ENCODE data around the gene C11orf97. TPM values are rescaled to one million over a fixed set of nuclear protein-coding genes. Genes with fewer than 3 reads are reported as not detected.

The C11orf97 gene
- total RNA-seq, 4 donors from 2014 or later, result not detected

GRCh38 chr11:94533206-94533605 is 20.9 kb downstream of the C11orf97 start:
- Histone ChIP-seq H3K27me3 (no peaks in the 10 kb centered on the region), H3K4me1 (peaks cover 6 to 10% of the 10 kb centered on the region in 2 donors), H3K4me3 (replicated peaks in 1 of 3) (no peak overlapping the region), H3K9me3 (no peaks in the 10 kb centered on the region), H3K27ac (no peak overlapping the region), H3K36me3 (no peaks in the 10 kb centered on the region)
- no peak for DNase-seq
- intact Hi-C loops (cut with DNase I), result no loop called here
- 80 to 92% methylated on average over 1 of the region's 1 CpG for WGBS, 2 donors
- TF ChIP-seq CTCF (IDR thresholded peaks at IDR 0.05), result no peak
- no peak for TF ChIP-seq POLR2A (IDR thresholded peaks at IDR 0.05)

GRCh38 chr11:94533696-94534630 is 21.7 kb downstream of the C11orf97 start:
- Histone ChIP-seq H3K27ac (peak overlapping the region in 1 of 3 donors; percentile 18), H3K27me3 (no peaks in the 10 kb centered on the region), H3K4me3 (replicated peaks in 1 of 3) (no peak overlapping the region), H3K36me3 (no peaks in the 10 kb centered on the region), H3K9me3 (no peaks in the 10 kb centered on the region), H3K4me1 (peaks cover 6 to 10% of the 10 kb centered on the region in 2 donors)
- WGBS, 2 donors, result 72 to 82% methylated on average over 6 of the region's 6 CpGs
- TF ChIP-seq CTCF (IDR thresholded peaks at IDR 0.05) (no peak), POLR2A (IDR thresholded peaks at IDR 0.05) (no peak)
- intact Hi-C loops (cut with DNase I), result no loop called here
- no peak for DNase-seq

GRCh38 chr11:94536386-94536785 is 24.1 kb downstream of the C11orf97 start:
- TF ChIP-seq POLR2A (IDR thresholded peaks at IDR 0.05) (no peak), CTCF (IDR thresholded peaks at IDR 0.05) (no peak)
- no peak overlapping the region for H3K4me3 ChIP-seq (replicated peaks in 1 of 3)
- DNase-seq, result no peak
- H3K36me3 ChIP-seq, result no peaks in the 10 kb centered on the region
- no peaks in the 10 kb centered on the region for H3K9me3 ChIP-seq
- intact Hi-C loops (cut with DNase I), result no loop called here
- H3K4me1 ChIP-seq, result peaks cover 6 to 10% of the 10 kb centered on the region in 2 donors
- H3K27ac ChIP-seq, result no peak overlapping the region
- no peaks in the 10 kb centered on the region for H3K27me3 ChIP-seq

GRCh38 chr11:94537031-94537600 is 24.9 kb downstream of the C11orf97 start:
- no peak overlapping the region for H3K27ac ChIP-seq
- no peaks in the 10 kb centered on the region for H3K36me3 ChIP-seq
- no peak for DNase-seq
- TF ChIP-seq CTCF (IDR thresholded peaks at IDR 0.05) (no peak), POLR2A (IDR thresholded peaks at IDR 0.05) (no peak)
- intact Hi-C loops (cut with DNase I), result no loop called here
- no peak overlapping the region for H3K4me3 ChIP-seq (replicated peaks in 1 of 3)
- no peaks in the 10 kb centered on the region for H3K27me3 ChIP-seq
- 52 to 78% methylated on average over 3 of the region's 3 CpGs for WGBS, 2 donors
- peaks cover 6 to 10% of the 10 kb centered on the region in 2 donors for H3K4me1 ChIP-seq
- H3K9me3 ChIP-seq, result no peaks in the 10 kb centered on the region

- WGBS, 2 donors, result 79 to 86% methylated on average over 1 of the region's 1 CpG
These were observed 27.2 kb downstream of the C11orf97 start for GRCh38 chr11:94539420-94539819.

More at GRCh38 chr11:94539420-94539819, 27.2 kb downstream of the C11orf97 start:
- intact Hi-C loops (cut with DNase I), result no loop called here
- Histone ChIP-seq H3K4me1 (peaks cover 10% of the 10 kb centered on the region in 2 donors), H3K27me3 (no peaks in the 10 kb centered on the region), H3K27ac (no peak overlapping the region), H3K9me3 (no peaks in the 10 kb centered on the region), H3K36me3 (no peaks in the 10 kb centered on the region), H3K4me3 (replicated peaks in 1 of 3) (no peak overlapping the region)
- no peak for DNase-seq
- TF ChIP-seq CTCF (IDR thresholded peaks at IDR 0.05), result no peak
- TF ChIP-seq POLR2A (IDR thresholded peaks at IDR 0.05), result no peak
